Activated T-helper 9 cell treated with anti-CD3 and anti-CD28 coated beads, Interleukin-2, amount 50 U/mL, for 16 hours (primary cell): ENCODE measurements around the gene USP46.

Experiments
- DNase-seq: peaks from one replicate; pipeline ENCODE4 v3.0.0-alpha.2; 2020; ENCODE audit warnings: low read depth

USP46 gene

DNA sequence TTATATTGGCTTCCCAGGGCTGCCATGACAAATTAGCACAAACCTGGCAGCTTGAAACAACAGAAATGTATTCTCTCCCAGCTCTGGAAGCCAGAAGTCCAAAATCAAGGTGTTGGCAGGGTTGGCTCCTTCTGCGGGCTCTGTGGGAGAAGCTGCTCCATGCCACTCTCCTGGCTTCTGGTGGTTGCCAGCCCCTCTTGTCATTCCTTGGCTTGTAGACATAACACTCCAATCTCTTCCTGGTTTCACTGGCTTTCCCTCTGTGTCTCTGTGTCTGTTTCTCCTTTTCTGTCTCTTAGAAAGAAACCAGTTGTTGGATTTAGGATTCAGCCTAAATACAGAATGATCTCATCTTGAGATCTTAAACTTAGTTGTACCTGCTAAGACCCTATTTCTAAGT lies 85.5 kb downstream of the USP46 start:
- DNase-seq, result no peak

DNA sequence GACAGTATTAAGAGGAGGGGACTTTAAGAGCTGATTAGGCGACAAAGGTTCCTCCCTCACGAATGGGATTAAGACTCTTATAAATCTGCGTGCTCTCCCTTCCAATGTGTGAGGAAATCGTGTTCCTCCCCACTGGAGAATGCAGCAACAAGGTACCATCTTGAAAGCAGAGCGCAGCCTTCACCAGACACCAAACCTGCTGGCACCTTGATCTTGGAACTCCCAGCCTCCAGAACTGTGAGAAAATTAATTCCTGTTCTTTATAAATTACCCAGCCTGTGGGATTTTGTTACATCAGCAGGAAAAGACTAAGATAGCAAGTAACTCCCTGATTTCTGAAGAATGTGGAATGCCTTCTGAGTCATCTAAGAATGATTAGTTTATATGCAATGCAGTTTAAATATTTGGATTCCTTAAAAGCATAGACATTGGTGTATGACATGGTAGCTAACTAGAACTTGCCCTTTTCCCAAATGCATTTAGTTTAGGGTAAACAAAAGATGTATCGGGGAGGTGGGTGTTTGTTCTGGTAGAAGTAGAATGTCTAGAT lies 86.1 kb downstream of the USP46 start:
- no peak for DNase-seq

DNA sequence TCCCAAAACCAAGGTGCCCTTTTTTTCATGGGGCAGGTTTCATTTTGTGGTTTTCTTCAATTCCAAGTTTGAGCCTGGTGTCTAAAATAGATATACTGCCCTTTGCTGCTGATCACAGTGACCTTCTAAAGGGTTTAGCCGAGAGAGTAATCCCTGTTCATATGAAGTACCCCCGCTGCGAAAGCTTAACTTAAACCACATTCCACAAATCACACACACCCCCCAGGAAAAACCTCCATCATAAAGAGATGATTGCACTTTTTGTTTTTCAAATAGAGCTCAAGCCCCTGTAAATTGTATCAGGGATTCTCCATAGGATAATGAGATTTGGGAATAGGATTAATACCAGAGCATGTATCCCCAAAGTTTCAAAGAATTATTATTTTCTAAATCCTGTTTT lies 90.8 kb downstream of the USP46 start:
- no peak for DNase-seq

DNA sequence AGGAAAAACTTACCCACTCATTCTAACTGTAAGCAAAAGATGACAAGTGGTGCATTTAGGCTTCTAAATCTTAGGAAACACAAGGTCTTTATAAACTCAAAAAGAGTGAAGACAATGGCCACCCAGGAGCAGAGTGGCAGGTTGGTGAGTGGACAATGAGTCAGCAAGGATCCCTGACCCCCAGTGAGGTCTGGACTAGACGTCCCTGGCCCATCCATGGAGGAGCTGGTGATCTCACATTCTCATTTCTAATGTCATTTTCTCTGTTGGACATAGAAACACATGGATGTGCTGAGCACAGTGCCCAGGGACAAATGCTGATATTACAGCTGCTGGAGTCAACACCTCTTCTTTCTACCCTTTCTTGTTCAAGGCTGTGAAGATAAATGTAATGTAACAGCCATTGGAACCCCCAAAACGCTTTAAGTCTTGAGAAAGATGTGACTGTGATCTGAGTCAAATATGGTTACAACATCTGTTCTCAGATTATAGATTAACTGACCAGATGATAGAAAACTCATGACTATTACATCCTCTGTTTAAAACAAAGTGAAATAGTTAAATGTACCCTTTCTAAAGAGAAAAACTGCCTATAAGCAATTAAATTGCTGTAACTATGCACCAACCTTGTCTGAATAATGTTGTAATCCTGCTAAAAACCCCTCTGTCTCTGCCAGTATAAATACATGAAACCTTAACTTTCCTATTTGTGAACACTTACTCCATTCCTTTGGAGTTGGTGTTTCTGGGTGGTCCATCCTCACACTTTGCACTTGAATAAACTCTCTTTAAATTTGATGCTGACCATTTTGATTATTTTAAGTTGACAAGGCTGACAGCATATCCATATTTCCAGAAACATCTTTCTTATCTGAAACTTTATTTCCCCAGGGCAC lies 92.7 kb downstream of the USP46 start:
- no peak for DNase-seq

DNA sequence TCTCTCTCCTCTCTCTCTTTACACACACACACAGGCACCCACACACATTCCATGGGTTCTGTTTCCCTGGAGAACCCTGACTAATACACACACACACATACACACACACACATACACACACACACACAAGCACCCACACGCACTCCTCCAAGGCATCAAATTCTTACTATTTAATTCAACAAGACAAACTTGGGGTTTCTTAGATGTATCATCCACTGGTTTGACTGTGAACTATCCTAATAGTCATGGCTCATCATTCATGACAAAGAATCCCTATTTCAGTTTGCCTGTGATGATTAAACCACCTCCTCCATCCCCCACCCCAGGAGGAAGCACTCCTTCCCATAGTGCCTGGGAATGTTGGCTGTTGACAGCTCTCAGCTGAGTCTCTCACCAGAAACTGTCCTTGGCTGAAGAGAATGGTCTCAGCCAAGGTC lies 98.2 kb downstream of the USP46 start:
- no peak for DNase-seq

DNA sequence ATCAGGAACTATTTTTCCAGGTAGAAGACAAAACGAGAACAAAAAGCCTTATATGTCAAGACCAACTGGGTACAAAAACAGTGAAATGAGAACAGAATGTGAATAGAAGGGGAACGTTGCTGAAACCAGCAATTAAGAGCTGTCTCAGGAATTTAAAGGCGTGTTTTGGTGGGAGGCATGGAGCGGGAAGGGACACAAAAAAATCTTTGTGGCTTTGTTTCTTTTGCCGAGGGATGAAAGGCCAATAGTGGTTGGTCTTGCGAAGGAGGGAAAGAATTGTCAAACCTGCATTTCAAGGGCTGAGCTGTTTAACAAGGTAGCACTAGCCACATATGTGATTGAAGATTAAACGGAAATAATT lies 103.8 kb downstream of the USP46 start:
- DNase-seq, result no peak

DNA sequence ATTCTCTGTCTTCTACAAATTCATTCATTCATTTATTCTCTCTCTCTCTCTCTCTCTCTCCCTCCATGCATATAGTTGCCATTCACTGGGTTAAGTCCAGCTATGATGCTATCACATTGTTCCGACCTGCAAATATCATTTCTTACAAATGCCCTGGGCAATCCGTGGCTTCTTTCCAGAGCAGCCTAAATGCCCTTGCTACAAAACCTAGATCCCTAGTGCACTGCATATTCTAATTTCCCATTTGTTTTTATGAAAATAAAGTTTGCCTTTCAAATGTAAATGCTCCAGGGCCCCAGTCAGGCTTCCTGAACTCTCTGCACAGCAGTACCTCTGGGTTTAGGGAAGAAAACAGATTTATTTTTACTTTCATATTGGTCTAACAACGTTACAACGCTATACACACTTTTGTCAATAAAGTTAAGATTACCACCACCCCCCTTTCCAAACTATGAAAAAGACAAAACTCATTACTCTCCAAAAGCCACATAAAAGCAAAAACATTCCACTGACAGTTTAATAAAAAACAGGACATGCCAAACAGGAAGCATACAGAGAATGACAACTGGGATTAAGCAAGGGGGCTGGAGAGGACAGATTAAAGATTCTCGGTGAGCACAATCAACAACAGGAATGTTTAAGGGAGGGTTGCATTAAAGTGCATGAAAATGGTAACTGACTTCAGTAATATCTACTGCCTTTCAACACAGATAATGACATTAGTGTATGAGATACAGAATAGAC lies 104.3 kb downstream of the USP46 start:
- no peak for DNase-seq

DNA sequence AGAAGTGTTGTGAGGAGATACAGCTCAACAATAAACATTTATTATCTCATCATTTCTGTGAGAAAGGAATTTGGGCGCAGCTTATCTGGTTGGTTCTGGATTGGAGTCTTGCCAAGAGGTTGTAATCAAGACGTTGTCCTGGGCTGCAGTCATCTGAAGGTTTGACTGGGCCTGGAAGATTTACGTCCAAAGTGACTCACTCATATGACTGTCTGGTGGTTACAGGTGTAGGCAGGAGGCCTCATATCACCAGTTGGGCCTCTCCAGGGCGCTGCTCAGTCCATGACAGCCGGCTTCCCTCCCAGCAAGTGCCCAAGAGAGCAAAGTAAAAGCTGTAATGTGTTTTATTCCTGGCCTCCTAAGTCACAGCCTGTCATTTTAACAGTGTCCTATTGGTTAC lies 106.3 kb downstream of the USP46 start:
- DNase-seq, result no peak

DNA sequence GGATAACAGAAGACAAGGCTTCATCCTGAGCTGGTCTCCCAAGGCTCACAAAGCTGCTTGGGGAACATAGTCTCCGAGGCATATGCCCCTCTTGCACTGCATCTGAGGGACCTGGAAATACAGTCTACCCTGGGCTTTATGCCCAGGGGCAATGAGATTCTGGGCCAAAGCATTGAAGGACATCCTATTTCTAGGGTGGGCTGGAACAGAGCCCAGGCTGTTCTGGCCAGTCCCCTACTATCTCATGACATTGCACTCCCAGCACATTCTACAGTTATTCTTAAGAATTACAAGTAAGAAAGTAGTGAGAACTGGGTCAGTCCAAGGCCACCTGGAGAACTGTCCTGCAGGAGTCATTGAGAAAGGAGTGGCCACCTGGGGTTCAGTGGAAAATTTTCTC lies 107.6 kb downstream of the USP46 start:
- DNase-seq, result no peak

DNA sequence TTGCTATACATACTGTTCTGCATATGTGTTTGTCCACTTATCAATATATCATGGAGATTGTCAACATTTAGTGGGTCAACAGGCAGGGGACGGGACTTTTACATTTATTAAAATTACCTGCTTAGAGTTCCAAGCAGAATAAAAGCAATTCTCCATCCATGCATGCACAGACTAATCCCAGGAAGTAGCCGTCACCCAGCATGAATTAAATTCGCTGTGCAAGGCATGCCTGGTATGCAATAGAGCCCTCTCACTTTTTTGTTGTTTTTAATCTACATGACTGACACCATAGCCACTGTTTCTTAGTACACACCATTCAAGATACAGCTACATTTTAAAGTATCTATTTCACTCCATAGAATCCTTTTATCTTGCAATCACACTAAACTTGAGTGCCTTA lies 108.9 kb downstream of the USP46 start:
- no peak for DNase-seq

DNA sequence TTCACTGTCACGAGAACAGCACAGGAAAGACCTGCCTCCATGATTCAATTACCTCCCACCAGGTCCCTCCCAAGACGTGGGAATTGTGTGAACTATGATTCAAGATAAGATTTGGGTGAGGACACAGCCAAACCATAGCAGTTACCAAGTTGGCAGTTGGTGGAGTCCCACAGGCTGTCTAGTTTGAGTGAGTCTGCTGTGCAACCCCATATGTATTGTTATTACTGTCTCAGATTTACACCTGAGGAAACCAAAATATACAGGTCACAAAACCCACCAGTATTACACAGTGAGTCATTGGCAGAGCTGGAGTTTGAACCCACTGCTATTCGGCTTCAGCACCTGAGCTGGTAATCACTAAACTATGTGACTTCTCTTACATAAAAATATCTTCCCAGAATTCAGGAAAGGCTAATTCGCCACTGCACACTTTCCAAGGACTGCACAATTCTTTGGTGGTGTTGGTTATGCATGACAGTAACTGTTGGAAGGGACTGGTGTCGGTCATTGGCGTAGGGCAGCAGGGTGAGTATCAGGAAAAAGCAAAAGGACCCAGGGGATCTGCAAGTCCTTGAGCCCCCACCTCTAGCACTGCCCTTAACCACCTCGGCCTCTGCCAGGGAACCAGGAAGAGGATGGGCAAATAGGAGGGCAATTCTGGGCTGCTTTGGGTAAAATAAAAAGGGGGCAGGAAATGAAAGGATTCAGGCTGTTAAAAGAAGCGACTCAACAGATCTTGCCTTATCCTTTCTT lies 110.1 kb downstream of the USP46 start:
- no peak for DNase-seq

DNA sequence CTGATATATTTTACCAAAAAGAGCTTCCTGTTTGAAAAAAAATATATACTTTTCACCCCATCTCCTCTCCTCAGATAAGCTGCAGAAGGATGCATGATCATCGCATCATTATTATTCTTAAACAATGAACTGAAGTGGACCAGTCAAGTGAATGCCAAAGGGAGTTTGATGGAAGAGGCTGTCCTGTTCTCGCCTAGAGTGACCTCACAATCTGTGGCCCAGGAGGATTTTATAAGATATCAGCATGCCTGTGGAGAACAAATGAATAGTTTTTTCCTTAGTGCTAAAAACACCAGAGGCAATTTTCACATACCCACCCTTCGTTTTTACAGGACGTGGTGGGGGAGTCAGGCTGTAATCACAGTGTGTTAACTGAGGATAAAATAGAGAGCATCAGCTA lies 112.7 kb downstream of the USP46 start:
- DNase-seq, result no peak

DNA sequence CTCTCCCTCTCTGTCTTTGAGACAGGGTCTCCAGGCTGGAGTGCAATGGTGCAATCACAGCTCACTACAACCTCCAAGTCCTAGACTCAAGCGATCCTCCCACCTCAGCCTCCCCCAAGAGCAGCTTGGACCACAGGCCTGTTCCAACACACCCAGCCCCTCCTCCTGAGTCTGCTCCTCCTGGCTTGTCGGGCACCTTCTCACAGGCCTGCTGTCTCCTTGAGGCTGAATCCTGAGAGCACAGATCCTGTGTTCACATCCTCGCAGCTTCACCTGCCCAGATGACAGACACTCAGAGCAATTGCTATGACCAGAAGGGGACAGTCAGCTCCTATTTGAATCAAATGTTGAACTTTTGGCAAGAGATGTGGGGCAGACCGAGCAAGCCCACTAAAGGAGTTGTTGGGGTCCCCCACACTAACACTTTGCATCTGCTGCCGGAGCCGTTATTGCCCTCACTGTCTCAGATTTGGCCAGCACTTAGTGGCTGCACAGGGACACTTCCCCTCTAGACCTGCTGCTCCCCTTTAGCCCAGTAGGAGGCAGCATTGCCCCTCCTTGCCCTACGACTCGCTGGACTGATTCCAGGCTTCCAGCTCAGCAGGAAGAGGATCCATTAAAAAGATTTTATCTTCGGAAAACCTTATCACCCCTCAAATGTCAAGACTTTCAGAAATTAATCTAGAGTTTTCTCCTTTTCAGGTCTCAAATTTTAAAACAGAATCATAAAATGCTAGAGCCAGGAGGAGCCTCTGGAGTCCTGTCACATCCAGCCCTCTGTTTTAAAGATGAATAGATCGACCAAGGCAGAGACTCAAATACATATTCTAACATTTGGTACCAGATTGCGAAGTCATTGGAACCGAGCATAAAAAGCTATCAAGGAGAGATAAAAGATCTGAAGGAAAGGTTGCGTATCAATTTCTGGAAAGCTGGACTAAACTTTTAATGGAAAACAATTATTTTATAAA lies 113.7 kb downstream of the USP46 start:
- peak; percentile 22 for DNase-seq
